OCI-M1 (cell line): ENCODE data around the gene GLI2.

Experiments used
- DNase-seq: peaks from one replicate; lab custom pipeline; 2025; lab: John Stamatoyannopoulos, UW

The GLI2 gene

GRCh38 chr2:120758181-120759144 is 22.8 kb downstream of the GLI2 start:
- DNase-seq, result no peak

- no peak for DNase-seq
These were observed 24.1 kb downstream of the GLI2 start for GRCh38 chr2:120759543-120760331.

- DNase-seq, result no peak
These were observed 24.9 kb downstream of the GLI2 start for GRCh38 chr2:120760446-120761135.

GRCh38 chr2:120761164-120761861 is 25.6 kb downstream of the GLI2 start:
- no peak for DNase-seq

GRCh38 chr2:120761911-120762310 is 26.2 kb downstream of the GLI2 start:
- DNase-seq, result no peak

- DNase-seq, result no peak
These were observed 26.8 kb downstream of the GLI2 start for GRCh38 chr2:120762341-120763061.

- no peak for DNase-seq
These were observed 27.8 kb downstream of the GLI2 start for GRCh38 chr2:120763508-120763907.

GRCh38 chr2:120763931-120764330 is 28.3 kb downstream of the GLI2 start:
- no peak for DNase-seq

GRCh38 chr2:120764492-120764891 is 28.8 kb downstream of the GLI2 start:
- DNase-seq, result no peak

GRCh38 chr2:120764991-120765677 is 29.5 kb downstream of the GLI2 start:
- DNase-seq, result no peak

- no peak for DNase-seq
These were observed 30.2 kb downstream of the GLI2 start for GRCh38 chr2:120765678-120766469.

- DNase-seq, result no peak
These were observed 31.0 kb downstream of the GLI2 start for GRCh38 chr2:120766470-120767351.

GRCh38 chr2:120767486-120768005 is 31.9 kb downstream of the GLI2 start:
- no peak for DNase-seq

- DNase-seq, result no peak
These were observed 32.7 kb downstream of the GLI2 start for GRCh38 chr2:120768112-120769048.

- no peak for DNase-seq
These were observed 33.6 kb downstream of the GLI2 start for GRCh38 chr2:120769076-120769786.

GRCh38 chr2:120769787-120770120 is 34.1 kb downstream of the GLI2 start:
- DNase-seq, result no peak

GRCh38 chr2:120770176-120770575 is 34.5 kb downstream of the GLI2 start:
- no peak for DNase-seq
